Smooth muscle cell (in vitro differentiated cells): ENCODE results near the gene LRMDA. TPM values are rescaled to one million over a fixed set of nuclear protein-coding genes. Genes with fewer than 3 reads are reported as not detected.

Experiments used
- DNase-seq: peaks from one replicate; lab custom pipeline; 2025; ENCODE audit not compliant: unreplicated experiment; lab: John Stamatoyannopoulos, UW
- H2AFZ ChIP-seq: fragments of 200-600 bp; sonication (generic); 2 replicates; pipeline ENCODE4 v1.6.0; 2016; ENCODE audit warnings: antibody characterized with exemption, low read depth, mild to moderate bottlenecking
- H3F3A ChIP-seq: fragments of 200-600 bp; sonication (generic); 2 replicates; pipeline ENCODE4 v1.6.0; 2017; ENCODE audit warnings: antibody characterized with exemption, low read depth
- H3K27ac ChIP-seq: fragments of 200-600 bp; sonication (generic); 2 replicates; pipeline ENCODE4 v1.5.1; 2016; ENCODE audit warnings: low read depth, mild to moderate bottlenecking
- H3K27me3 ChIP-seq: fragments of 200-600 bp; sonication (generic); 2 replicates; pipeline ENCODE4 v1.6.1; 2016; ENCODE audit warnings: low read depth, mild to moderate bottlenecking
- H3K36me3 ChIP-seq: fragments of 200-600 bp; sonication (generic); 2 replicates; pipeline ENCODE4 v1.5.1; 2016; ENCODE audit warnings: low read depth
- H3K4me1 ChIP-seq: fragments of 200-600 bp; sonication (generic); 2 replicates; pipeline ENCODE4 v1.5.1; 2016; ENCODE audit warnings: low read depth
- H3K4me2 ChIP-seq: fragments of 200-600 bp; sonication (generic); 2 replicates; pipeline ENCODE4 v1.6.0; 2016; ENCODE audit warnings: mild to moderate bottlenecking
- H3K4me3 ChIP-seq: fragments of 200-600 bp; sonication (generic); 2 replicates; pipeline ENCODE4 v1.5.1; 2016; ENCODE audit warnings: mild to moderate bottlenecking
- H3K79me2 ChIP-seq: fragments of 200-600 bp; sonication (generic); 2 replicates; pipeline ENCODE4 v1.6.0; 2016; ENCODE audit warnings: low read depth, mild to moderate bottlenecking
- H3K9ac ChIP-seq: fragments of 200-600 bp; sonication (generic); 2 replicates; pipeline ENCODE4 v1.6.0; 2016; ENCODE audit warnings: low read depth
- H3K9me3 ChIP-seq: fragments of 200-600 bp; sonication (generic); replicated peaks from 2 replicates; pipeline ENCODE4 v1.5.1; 2016; ENCODE audit warnings: low read depth
- H4K20me1 ChIP-seq: fragments of 200-600 bp; sonication (generic); 2 replicates; pipeline ENCODE4 v1.6.0; 2016; ENCODE audit warnings: low read depth
- WGBS: methylation state at CpG from one replicate; pipeline ENCODE4 v1.1.7; 2016; ENCODE audit warnings: low lambda C conversion rate; 5-methylcytosine and 5-hydroxymethylcytosine counted together
- polyA plus RNA-seq: library from polyadenylated mRNA; unstranded; fragments of >200 nt; fragmentation: Nextera tagmentation; extraction: Ambion mirVana; gene quantifications from 2 replicates; pipeline ENCODE4 v1.2.1, GENCODE V29; 2016
- total RNA-seq: library from RNA; depleted of rRNA; stranded (reverse); fragments of >200 nt; gene quantifications from 2 replicates; pipeline ENCODE4 v1.2.3, GENCODE V29; 2014
- TF ChIP-seq, protein P1 (sequence below): fragments of 200-600 bp; sonication (generic); IDR thresholded peaks from 2 replicates; pipeline ENCODE4 v1.5.1; 2017; ENCODE audit warnings: borderline replicate concordance, mild to moderate bottlenecking, antibody characterized with exemption; ENCODE audit not compliant: insufficient read depth, poor library complexity, severe bottlenecking

The LRMDA gene
- total and polyA plus RNA-seq, 2 experiments from 2014 or later = 1.5 to 1.6 TPM

DNA sequence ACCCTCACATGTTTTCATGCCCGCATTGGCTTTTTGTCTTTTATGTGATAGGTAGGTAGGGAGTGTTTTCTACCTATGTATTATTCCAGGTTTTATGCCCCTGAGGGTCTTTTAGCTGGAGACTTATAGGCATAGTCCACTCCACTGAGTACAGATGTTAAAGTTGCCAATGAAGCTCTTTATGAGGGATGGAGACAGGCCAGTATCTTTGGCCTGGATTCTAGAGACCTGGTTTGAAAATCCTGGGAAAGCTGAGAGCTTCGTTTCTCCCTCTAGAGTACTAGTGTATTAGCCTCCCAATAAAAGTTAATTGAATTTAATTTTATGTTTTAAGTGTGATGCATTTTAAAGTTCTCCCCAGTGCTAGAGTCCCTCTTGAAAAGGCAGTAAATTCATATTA, 854.1 kb downstream of the LRMDA start:
- Histone ChIP-seq H4K20me1 (no peaks in the 10 kb centered on the region), H3K27me3 (no peaks in the 10 kb centered on the region), H3K4me1 (no peaks in the 10 kb centered on the region), H3K27ac (no peak overlapping the region), H3K4me2 (no peak overlapping the region), H3K9me3 (no peaks in the 10 kb centered on the region), H3K36me3 (no peaks in the 10 kb centered on the region), H3K9ac (no peak overlapping the region), H3K4me3 (no peak overlapping the region), H2AFZ (no peak overlapping the region), H3K79me2 (no peaks in the 10 kb centered on the region), H3F3A (peaks cover 4% of the 10 kb centered on the region)
- no peak for DNase-seq
- 88% methylated on average over 2 of the region's 2 CpGs for WGBS
- TF ChIP-seq, protein P1, sequence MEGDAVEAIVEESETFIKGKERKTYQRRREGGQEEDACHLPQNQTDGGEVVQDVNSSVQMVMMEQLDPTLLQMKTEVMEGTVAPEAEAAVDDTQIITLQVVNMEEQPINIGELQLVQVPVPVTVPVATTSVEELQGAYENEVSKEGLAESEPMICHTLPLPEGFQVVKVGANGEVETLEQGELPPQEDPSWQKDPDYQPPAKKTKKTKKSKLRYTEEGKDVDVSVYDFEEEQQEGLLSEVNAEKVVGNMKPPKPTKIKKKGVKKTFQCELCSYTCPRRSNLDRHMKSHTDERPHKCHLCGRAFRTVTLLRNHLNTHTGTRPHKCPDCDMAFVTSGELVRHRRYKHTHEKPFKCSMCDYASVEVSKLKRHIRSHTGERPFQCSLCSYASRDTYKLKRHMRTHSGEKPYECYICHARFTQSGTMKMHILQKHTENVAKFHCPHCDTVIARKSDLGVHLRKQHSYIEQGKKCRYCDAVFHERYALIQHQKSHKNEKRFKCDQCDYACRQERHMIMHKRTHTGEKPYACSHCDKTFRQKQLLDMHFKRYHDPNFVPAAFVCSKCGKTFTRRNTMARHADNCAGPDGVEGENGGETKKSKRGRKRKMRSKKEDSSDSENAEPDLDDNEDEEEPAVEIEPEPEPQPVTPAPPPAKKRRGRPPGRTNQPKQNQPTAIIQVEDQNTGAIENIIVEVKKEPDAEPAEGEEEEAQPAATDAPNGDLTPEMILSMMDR = no peak

DNA sequence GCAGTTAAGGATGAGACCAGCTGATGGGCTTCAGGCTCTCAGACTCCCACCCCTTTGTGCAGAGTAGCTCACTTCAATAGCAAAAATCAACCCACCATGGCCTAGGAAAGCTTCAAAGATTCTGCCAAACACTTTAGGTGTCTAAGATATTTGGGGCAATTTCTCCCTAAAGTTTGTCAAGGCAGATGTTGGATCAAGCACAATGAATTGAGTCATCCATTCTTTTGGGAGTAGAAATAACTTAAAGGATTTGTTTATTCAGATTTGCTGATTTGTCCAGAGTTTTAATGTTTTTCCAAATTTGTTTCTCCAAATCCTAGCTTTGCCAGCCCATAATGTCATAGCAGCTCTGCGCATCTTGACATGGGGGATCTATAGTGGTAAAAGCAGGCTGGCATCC, 855.1 kb downstream of the LRMDA start:
- Histone ChIP-seq H3F3A (peaks cover 4% of the 10 kb centered on the region), H2AFZ (no peak overlapping the region), H3K36me3 (no peaks in the 10 kb centered on the region), H3K4me2 (no peak overlapping the region), H3K27ac (no peak overlapping the region), H3K4me1 (no peaks in the 10 kb centered on the region), H3K9me3 (no peaks in the 10 kb centered on the region), H3K9ac (no peak overlapping the region), H3K27me3 (no peaks in the 10 kb centered on the region), H3K79me2 (no peaks in the 10 kb centered on the region), H3K4me3 (no peak overlapping the region), H4K20me1 (no peaks in the 10 kb centered on the region)
- TF ChIP-seq, protein P1 = no peak
- DNase-seq = no peak
- 97% methylated on average over 1 of the region's 1 CpG for WGBS

DNA sequence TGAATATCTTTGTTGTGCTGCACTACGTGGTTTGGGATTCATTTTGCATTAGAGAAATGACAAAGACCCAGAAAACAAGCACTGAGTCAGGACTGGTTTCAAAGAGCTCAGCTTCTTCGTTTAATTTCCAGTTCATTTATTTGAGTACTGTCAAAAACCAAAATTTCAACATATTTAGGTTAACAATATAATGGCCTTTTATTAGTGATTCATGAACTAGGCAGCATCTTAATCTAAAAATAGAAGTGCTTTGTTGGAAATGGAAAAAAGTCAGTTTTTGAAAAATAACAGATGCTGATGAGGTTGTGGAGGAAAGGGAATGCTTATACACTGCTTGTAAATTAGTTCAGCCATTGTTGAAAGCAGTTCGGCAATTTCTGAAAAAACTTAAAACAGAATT, 856.4 kb downstream of the LRMDA start:
- no peak overlapping the region for H3K27ac ChIP-seq
- H3K9me3 ChIP-seq = no peaks in the 10 kb centered on the region
- H3K27me3 ChIP-seq = no peaks in the 10 kb centered on the region
- H3K4me3 ChIP-seq = no peak overlapping the region
- DNase-seq = no peak
- H3F3A ChIP-seq = no peaks in the 10 kb centered on the region
- TF ChIP-seq, protein P1 = no peak
- H2AFZ ChIP-seq = no peak overlapping the region
- no peaks in the 10 kb centered on the region for H3K79me2 ChIP-seq
- H3K36me3 ChIP-seq = no peaks in the 10 kb centered on the region
- H4K20me1 ChIP-seq = no peaks in the 10 kb centered on the region
- H3K4me1 ChIP-seq = no peaks in the 10 kb centered on the region
- H3K9ac ChIP-seq = no peak overlapping the region
- 53% methylated on average over 3 of the region's 3 CpGs for WGBS
- no peak overlapping the region for H3K4me2 ChIP-seq

DNA sequence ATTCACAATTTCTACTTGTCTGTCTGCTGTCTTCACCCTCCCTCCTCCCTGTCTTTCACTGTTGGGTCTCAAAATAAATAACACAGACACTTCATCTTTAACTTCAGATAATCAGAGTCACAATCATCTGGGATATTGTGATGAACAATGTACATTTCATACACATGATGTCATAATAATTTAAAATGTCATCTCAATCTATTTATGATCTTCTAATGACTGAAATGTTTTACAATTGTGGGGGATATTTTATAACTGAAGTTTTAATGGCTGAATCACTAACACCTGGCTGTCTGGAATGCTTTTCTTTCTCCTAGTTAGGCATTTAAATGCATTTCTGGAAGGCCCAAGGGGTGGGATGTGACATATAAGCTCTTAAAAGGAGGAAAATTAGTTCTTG, 859.8 kb downstream of the LRMDA start:
- Histone ChIP-seq H3K36me3 (no peaks in the 10 kb centered on the region), H2AFZ (no peak overlapping the region), H3K9ac (no peak overlapping the region), H3K4me1 (no peaks in the 10 kb centered on the region), H3K9me3 (no peaks in the 10 kb centered on the region), H3K27ac (no peak overlapping the region), H3K4me2 (no peak overlapping the region), H3K27me3 (no peaks in the 10 kb centered on the region), H3K4me3 (no peak overlapping the region), H3F3A (no peaks in the 10 kb centered on the region), H4K20me1 (no peaks in the 10 kb centered on the region), H3K79me2 (no peaks in the 10 kb centered on the region)
- TF ChIP-seq, protein P1 = no peak
- DNase-seq = no peak
